SK-N-SH (cell line): ENCODE results near the gene REN. TPM values are rescaled to one million over a fixed set of nuclear protein-coding genes. Genes with fewer than 3 reads are reported as not detected.

ENCODE experiments used
- CTCF ChIA-PET: fragments of 300-600, 350-600 bp; formaldehyde crosslinking; extraction: SDS; loops from one replicate; lab custom pipeline; 2021; lab: Yijun Ruan, JAX
- POLR2A ChIA-PET: fragments of 350-600 bp; sonication (Branson Sonifier 250); formaldehyde crosslinking; extraction: SDS; loops from one replicate; lab custom pipeline; 2020; ENCODE audit warnings: antibody characterized with exemption, inconsistent platforms; lab: Yijun Ruan, JAX
- DNase-seq: peaks from one replicate; pipeline ENCODE4 v3.0.0; 2012
- H2AFZ ChIP-seq: fragments of 200-600 bp; sonication (generic); 2 replicates; pipeline ENCODE4 v1.8.1; 2016; ENCODE audit warnings: antibody characterized with exemption, mild to moderate bottlenecking, low read depth
- H3F3A ChIP-seq: fragments of 200-600 bp; sonication (generic); replicated peaks from 2 replicates; pipeline ENCODE3; 2016; ENCODE audit warnings: antibody characterized with exemption, mild to moderate bottlenecking; ENCODE audit not compliant: insufficient read depth
- H3K27ac ChIP-seq, 2 experiments: fragments of 200-500 bp in 1 of 2; fragments of 200-600 bp in 1 of 2; sonication (Bioruptor generic) in 1 of 2; sonication (generic), shearing (Covaris generic) in 1 of 2; 2 replicates each; pipeline versions ENCODE4 v1.5.1 to v1.6.1; 2014 to 2016; ENCODE audit warnings: low read depth in 2 of 2, inconsistent platforms in 1 of 2, low read length in 1 of 2, mild to moderate bottlenecking in 1 of 2, mixed read lengths in 1 of 2
- H3K27me3 ChIP-seq: fragments of 200-600 bp; sonication (generic), shearing (Covaris generic); 2 replicates; pipeline ENCODE4 v1.6.1; 2016; ENCODE audit warnings: mixed run types; ENCODE audit not compliant: insufficient read depth
- H3K36me3 ChIP-seq, 2 experiments: fragments of 200-500 bp in 1 of 2; fragments of 200-600 bp in 1 of 2; sonication (Bioruptor generic) in 1 of 2; sonication (generic) in 1 of 2; replicated peaks in 1 of 2; 2 replicates each; pipeline versions ENCODE3 to v1.5.1; 2014 to 2016; ENCODE audit warnings: low read length in 1 of 2, mild to moderate bottlenecking in 1 of 2; ENCODE audit not compliant: insufficient read depth in 2 of 2, control insufficient read depth in 1 of 2
- H3K4me1 ChIP-seq, 2 experiments: fragments of 200-500 bp in 1 of 2; fragments of 200-600 bp in 1 of 2; sonication (Bioruptor generic) in 1 of 2; sonication (generic), shearing (Covaris generic) in 1 of 2; 2 replicates each; pipeline versions ENCODE4 v1.5.1 to v1.6.1; 2014 to 2016; ENCODE audit warnings: low read depth in 1 of 2, low read length in 1 of 2, mixed run types in 1 of 2; ENCODE audit not compliant: insufficient read depth in 2 of 2, control insufficient read depth in 1 of 2
- H3K4me2 ChIP-seq: fragments of 200-600 bp; sonication (generic), shearing (Covaris generic); 2 replicates; pipeline ENCODE4 v1.6.1; 2017; ENCODE audit warnings: mixed run types
- H3K4me3 ChIP-seq, 2 experiments: fragments of 200-500 bp in 1 of 2; fragments of 200-600 bp in 1 of 2; sonication (Bioruptor generic) in 1 of 2; sonication (generic), shearing (Covaris generic) in 1 of 2; 2 replicates each; pipeline versions ENCODE4 v1.5.1 to v1.8.1; 2014 to 2016; ENCODE audit warnings: low read depth in 2 of 2, inconsistent platforms in 1 of 2, low read length in 1 of 2, mild to moderate bottlenecking in 1 of 2, mixed read lengths in 1 of 2, moderate library complexity in 1 of 2
- H3K79me2 ChIP-seq: fragments of 200-600 bp; sonication (generic); 2 replicates; pipeline ENCODE4 v1.8.1; 2017; ENCODE audit warnings: mild to moderate bottlenecking; ENCODE audit not compliant: insufficient read depth
- H3K9ac ChIP-seq: fragments of 200-600 bp; sonication (generic); 2 replicates; pipeline ENCODE4 v1.6.1; 2017; ENCODE audit warnings: mixed run types
- H3K9me2 ChIP-seq: fragments of 200-600 bp; sonication (generic); 2 replicates; pipeline ENCODE4 v1.6.1; 2017; ENCODE audit warnings: mixed run types
- H3K9me3 ChIP-seq: fragments of 200-600 bp; sonication (generic); 2 replicates; pipeline ENCODE4 v1.6.1; 2017; ENCODE audit warnings: mixed run types, mild to moderate bottlenecking, moderate library complexity
- H4K20me1 ChIP-seq: fragments of 200-600 bp; sonication (generic); 2 replicates; pipeline ENCODE4 v1.6.1; 2017; ENCODE audit warnings: mild to moderate bottlenecking, mixed run types; ENCODE audit not compliant: insufficient read depth
- EP300 ChIP-seq, 2 experiments: IDR thresholded peaks; 2 replicates each; pipeline versions ENCODE4 v1.4.0 to v1.6.1; 2012; ENCODE audit warnings: borderline replicate concordance in 1 of 2, low read depth in 1 of 2, low read length in 1 of 2
- EZH2phosphoT487 ChIP-seq: fragments of 200-600 bp; sonication (generic); IDR thresholded peaks from 2 replicates; pipeline ENCODE4 v1.6.1; 2017; ENCODE audit warnings: low read depth, mixed run types, mild to moderate bottlenecking, antibody characterized with exemption, moderate library complexity, borderline replicate concordance
- FOXM1 ChIP-seq: IDR thresholded peaks from 2 replicates; pipeline ENCODE4 v1.4.0; 2012; ENCODE audit warnings: low read depth, mild to moderate bottlenecking
- GABPA ChIP-seq: IDR thresholded peaks from 2 replicates; pipeline ENCODE4 v1.4.0; 2012; ENCODE audit warnings: low read depth, mild to moderate bottlenecking
- NRF1 ChIP-seq: IDR thresholded peaks from 2 replicates; pipeline ENCODE4 v1.6.1; 2012; ENCODE audit warnings: low read depth, mild to moderate bottlenecking, low read length
- POLR2AphosphoS5 ChIP-seq: IDR thresholded peaks from 2 replicates; pipeline ENCODE4 v1.6.1; 2012; ENCODE audit warnings: low read depth, low read length
- RXRA ChIP-seq: IDR thresholded peaks from 2 replicates; pipeline ENCODE4 v1.4.0; 2012; ENCODE audit warnings: low read depth, mild to moderate bottlenecking, borderline replicate concordance
- WGBS: methylation state at CpG from one replicate; pipeline ENCODE4 v1.1.6; 2017; ENCODE audit warnings: low lambda C conversion rate; 5-methylcytosine and 5-hydroxymethylcytosine counted together
- polyA plus RNA-seq, 3 experiments: library from polyadenylated mRNA; depleted of rRNA; stranded (reverse); fragments of >200 nt; gene quantifications; 2 replicates each; pipeline ENCODE4 v1.2.3, GENCODE V29; 2012
- TF ChIP-seq, protein P1 (sequence below): IDR thresholded peaks from 2 replicates; pipeline ENCODE4 v1.6.1; 2012; ENCODE audit warnings: mild to moderate bottlenecking, low read depth, low read length, moderate library complexity
- TF ChIP-seq, protein P2 (sequence below): IDR thresholded peaks from 2 replicates; pipeline ENCODE4 v1.4.0; 2012; ENCODE audit warnings: low read depth
- TF ChIP-seq, protein P3 (sequence below): fragments of 150-350 bp; IDR thresholded peaks from 2 replicates; pipeline ENCODE4 v1.6.1; 2017; ENCODE audit warnings: antibody characterized with exemption, low read length, low read depth, borderline replicate concordance
- TF ChIP-seq, protein P4 (sequence below): fragments of 200-600 bp; sonication (generic); IDR thresholded peaks from 2 replicates; pipeline ENCODE4 v1.6.1; 2017; ENCODE audit warnings: antibody characterized with exemption, mild to moderate bottlenecking, moderate library complexity

REN gene
- not detected in 2 replicates for polyA plus RNA-seq (2012; rRNA removed)
- not detected in 2 replicates for polyA plus RNA-seq (2012; cell fraction: cytosol; rRNA removed)
- 0.05 TPM in 1 of 2 replicates, not detected in the other for polyA plus RNA-seq (2012; cell fraction: nucleus; rRNA removed)

DNA sequence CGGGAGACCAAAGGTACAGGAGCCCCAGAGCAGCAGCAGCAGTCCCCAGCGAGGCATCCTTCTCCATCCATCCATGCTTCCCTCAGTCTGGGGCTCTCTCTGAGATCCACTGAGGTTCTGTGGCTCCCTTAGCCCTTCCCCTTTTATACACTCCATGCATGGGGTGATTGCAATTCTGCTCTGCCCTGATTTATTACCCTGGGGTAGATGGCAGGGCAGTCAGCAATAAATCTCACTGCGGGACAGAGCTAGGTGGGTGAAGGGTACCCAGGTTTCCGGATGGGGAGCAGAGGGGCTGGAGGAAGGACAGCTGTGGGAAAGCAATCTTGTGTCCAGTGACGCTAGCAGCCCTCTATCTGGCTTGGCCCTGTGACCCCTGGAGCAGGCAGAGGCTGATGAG, at the start of gene REN:
Gene REN, minus strand, starts transcription at position 119 of the 400 bp plus-strand sequence. Its CDS starts 44 bp downstream, at position 75.
- Histone ChIP-seq H4K20me1 (no peaks in the 10 kb centered on the region), H2AFZ (no peak within 1 kb of the TSS), H3K9me2 (no peaks in the 10 kb centered on the region), H3F3A (no peaks in the 10 kb centered on the region), H3K4me3 (no peak within 1 kb of the TSS), H3K27me3 (no peaks in the 10 kb centered on the region), H3K27ac (no peak within 1 kb of the TSS), H3K36me3 (no peaks in the 10 kb centered on the region), H3K4me1 (no peaks in the 10 kb centered on the region; a peak in 1 of 4 replicates), H3K4me2 (no peak within 1 kb of the TSS), H3K9ac (no peak within 1 kb of the TSS), H3K79me2 (no peaks in the 10 kb centered on the region), H3K9me3 (0 out of 2 replicates have a peak, but pooled peaks cover 5% of the 10 kb centered on the region)
- ChIA-PET POLR2A (interaction anchor here (0.6 kb wide), 1 partner anchor 1538 kb away, joined by 3 read pairs; no protein-coding TSS in a partner anchor), CTCF (interaction anchor here (1.1 to 20.5 kb wide), 10 partner anchors 8 to 295 kb away, joined by 3 to 302 read pairs (median 4); partner anchors contain the start of genes GOLT1A and PLEKHA6)
- no peak for DNase-seq
- WGBS = 68% methylated on average over 3 of the region's 5 CpGs
- TF ChIP-seq, protein P1, sequence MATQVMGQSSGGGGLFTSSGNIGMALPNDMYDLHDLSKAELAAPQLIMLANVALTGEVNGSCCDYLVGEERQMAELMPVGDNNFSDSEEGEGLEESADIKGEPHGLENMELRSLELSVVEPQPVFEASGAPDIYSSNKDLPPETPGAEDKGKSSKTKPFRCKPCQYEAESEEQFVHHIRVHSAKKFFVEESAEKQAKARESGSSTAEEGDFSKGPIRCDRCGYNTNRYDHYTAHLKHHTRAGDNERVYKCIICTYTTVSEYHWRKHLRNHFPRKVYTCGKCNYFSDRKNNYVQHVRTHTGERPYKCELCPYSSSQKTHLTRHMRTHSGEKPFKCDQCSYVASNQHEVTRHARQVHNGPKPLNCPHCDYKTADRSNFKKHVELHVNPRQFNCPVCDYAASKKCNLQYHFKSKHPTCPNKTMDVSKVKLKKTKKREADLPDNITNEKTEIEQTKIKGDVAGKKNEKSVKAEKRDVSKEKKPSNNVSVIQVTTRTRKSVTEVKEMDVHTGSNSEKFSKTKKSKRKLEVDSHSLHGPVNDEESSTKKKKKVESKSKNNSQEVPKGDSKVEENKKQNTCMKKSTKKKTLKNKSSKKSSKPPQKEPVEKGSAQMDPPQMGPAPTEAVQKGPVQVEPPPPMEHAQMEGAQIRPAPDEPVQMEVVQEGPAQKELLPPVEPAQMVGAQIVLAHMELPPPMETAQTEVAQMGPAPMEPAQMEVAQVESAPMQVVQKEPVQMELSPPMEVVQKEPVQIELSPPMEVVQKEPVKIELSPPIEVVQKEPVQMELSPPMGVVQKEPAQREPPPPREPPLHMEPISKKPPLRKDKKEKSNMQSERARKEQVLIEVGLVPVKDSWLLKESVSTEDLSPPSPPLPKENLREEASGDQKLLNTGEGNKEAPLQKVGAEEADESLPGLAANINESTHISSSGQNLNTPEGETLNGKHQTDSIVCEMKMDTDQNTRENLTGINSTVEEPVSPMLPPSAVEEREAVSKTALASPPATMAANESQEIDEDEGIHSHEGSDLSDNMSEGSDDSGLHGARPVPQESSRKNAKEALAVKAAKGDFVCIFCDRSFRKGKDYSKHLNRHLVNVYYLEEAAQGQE = no peak
- TF ChIP-seq, protein P2, sequence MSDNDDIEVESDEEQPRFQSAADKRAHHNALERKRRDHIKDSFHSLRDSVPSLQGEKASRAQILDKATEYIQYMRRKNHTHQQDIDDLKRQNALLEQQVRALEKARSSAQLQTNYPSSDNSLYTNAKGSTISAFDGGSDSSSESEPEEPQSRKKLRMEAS = no peak
- TF ChIP-seq EP300 (IDR thresholded peaks at IDR 0.05; ENCODE audit: borderline replicate concordance in 1 of 2, low read depth in 1 of 2, low read length in 1 of 2) (no peak), RXRA (no peak), EZH2phosphoT487 (no peak), POLR2AphosphoS5 (no peak)
- TF ChIP-seq, protein P3, sequence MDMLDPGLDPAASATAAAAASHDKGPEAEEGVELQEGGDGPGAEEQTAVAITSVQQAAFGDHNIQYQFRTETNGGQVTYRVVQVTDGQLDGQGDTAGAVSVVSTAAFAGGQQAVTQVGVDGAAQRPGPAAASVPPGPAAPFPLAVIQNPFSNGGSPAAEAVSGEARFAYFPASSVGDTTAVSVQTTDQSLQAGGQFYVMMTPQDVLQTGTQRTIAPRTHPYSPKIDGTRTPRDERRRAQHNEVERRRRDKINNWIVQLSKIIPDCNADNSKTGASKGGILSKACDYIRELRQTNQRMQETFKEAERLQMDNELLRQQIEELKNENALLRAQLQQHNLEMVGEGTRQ = no peak

DNA sequence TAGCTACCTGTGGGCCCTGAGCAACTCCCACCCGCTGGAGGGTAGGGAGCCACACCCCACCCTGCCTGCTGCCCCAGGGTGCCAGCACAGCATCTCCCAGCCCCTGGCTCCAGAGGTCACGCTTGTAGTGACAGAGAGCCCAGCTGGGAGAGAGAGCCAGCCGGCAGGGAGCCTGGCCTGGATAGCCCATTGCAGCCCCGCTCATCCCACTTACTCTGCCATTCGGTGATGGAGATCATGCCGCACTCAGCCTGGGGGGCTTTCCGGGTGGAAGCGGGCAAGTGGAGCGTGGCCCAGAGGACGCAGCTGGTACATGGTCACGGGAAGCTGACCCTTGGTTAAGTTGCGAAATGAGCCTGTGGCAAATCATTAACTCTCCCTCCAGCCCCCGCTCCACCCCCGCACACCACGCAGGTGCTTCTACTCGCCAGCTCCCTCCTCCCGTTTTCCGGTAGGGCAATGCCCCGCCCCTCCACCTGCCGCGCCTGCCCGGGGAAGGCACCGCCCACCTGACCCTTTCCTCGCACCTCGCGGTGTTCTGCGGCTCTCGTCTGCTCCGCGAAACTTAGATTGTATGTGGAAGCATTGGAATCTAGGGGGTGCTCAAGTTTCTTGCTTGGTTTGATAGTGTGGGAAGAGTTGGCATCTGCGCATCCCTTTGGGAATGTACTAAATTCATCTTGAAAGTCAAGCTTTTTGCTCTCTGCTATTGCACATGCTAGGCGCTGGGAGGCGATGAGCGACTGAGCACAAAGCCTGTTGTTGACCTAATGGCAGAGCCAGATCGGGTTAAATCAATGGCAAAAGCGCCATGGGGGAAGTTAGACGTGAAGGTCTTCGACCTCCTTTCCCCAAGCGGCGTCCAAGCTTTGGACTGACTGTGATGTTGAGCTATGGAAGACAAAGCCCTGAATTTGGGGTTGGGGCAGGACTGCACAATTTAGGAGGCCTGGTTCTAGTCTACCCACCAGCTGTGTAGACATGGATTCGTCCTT, 47.8 kb upstream of the REN start, which contains the start of gene GOLT1A:
Gene GOLT1A, minus strand, starts transcription at position 321 of the 995 bp plus-strand sequence. Its CDS starts 82 bp downstream, at position 239.
- peaks cover 18% of the 10 kb centered on the region; the same call in 1 of the 2 replicates for H3K27me3 ChIP-seq
- H3K79me2 ChIP-seq = no peaks in the 10 kb centered on the region
- H2AFZ ChIP-seq = no peak within 1 kb of the TSS
- no peaks in the 10 kb centered on the region for H4K20me1 ChIP-seq
- H3K9ac ChIP-seq = no peak within 1 kb of the TSS
- DNase-seq = peak; percentile 65
- no peaks in the 10 kb centered on the region; a peak in 1 of 4 replicates for H3K4me1 ChIP-seq
- no peak within 1 kb of the TSS for H3K27ac ChIP-seq
- WGBS = 49% methylated on average over 35 of the region's 41 CpGs
- ChIA-PET POLR2A (no interaction called here), CTCF (interaction anchor here (0.7 to 6.2 kb wide), 22 partner anchors 7 to 289 kb away, joined by 3 to 107 read pairs (median 4); partner anchors contain the start of genes PLEKHA6 and REN)
- no peaks in the 10 kb centered on the region for H3F3A ChIP-seq
- H3K9me3 ChIP-seq = no peaks in the 10 kb centered on the region
- H3K36me3 ChIP-seq = no peaks in the 10 kb centered on the region
- H3K4me3 ChIP-seq = peak within 1 kb of the TSS in 1 of 2 experiments; percentile 27; a peak in 1 of 4 replicates
- no peaks in the 10 kb centered on the region for H3K9me2 ChIP-seq
- H3K4me2 ChIP-seq = peak within 1 kb of the TSS; percentile 48; the same call in 1 of the 2 replicates
- TF ChIP-seq NRF1 (no peak), FOXM1 (no peak), EP300 (IDR thresholded peaks at IDR 0.05; ENCODE audit: borderline replicate concordance in 1 of 2, low read depth in 1 of 2, low read length in 1 of 2) (no peak), RXRA (no peak), GABPA (no peak)
- TF ChIP-seq, protein P1 = no peak
- TF ChIP-seq, protein P4, sequence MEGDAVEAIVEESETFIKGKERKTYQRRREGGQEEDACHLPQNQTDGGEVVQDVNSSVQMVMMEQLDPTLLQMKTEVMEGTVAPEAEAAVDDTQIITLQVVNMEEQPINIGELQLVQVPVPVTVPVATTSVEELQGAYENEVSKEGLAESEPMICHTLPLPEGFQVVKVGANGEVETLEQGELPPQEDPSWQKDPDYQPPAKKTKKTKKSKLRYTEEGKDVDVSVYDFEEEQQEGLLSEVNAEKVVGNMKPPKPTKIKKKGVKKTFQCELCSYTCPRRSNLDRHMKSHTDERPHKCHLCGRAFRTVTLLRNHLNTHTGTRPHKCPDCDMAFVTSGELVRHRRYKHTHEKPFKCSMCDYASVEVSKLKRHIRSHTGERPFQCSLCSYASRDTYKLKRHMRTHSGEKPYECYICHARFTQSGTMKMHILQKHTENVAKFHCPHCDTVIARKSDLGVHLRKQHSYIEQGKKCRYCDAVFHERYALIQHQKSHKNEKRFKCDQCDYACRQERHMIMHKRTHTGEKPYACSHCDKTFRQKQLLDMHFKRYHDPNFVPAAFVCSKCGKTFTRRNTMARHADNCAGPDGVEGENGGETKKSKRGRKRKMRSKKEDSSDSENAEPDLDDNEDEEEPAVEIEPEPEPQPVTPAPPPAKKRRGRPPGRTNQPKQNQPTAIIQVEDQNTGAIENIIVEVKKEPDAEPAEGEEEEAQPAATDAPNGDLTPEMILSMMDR = peak; percentile 60
